ENCODE data around the gene ANTKMT.

Gene ANTKMT

GRCh38 chr16:727291-727977 lies 6.5 kb downstream of the ANTKMT start:
- Histone ChIP-seq H3K27me3 (replicated peaks) (no peaks in the 10 kb centered on the region), H3K4me3 (ENCODE audit: low read depth, low read length) (peak overlapping the region; percentile 67), H3K27ac (peak overlapping the region; percentile 24), H3K36me3 (replicated peaks) (peaks cover 2% of the 10 kb centered on the region)
- DNase-seq: no peak
- in situ Hi-C loops (cut with HindIII; ENCODE audit: low pct_ligation_motif_present, low sequenced_read_pairs): no loop called here
- TF ChIP-seq, protein P1, sequence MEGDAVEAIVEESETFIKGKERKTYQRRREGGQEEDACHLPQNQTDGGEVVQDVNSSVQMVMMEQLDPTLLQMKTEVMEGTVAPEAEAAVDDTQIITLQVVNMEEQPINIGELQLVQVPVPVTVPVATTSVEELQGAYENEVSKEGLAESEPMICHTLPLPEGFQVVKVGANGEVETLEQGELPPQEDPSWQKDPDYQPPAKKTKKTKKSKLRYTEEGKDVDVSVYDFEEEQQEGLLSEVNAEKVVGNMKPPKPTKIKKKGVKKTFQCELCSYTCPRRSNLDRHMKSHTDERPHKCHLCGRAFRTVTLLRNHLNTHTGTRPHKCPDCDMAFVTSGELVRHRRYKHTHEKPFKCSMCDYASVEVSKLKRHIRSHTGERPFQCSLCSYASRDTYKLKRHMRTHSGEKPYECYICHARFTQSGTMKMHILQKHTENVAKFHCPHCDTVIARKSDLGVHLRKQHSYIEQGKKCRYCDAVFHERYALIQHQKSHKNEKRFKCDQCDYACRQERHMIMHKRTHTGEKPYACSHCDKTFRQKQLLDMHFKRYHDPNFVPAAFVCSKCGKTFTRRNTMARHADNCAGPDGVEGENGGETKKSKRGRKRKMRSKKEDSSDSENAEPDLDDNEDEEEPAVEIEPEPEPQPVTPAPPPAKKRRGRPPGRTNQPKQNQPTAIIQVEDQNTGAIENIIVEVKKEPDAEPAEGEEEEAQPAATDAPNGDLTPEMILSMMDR (IDR thresholded peaks at IDR 0.05; ENCODE audit: low read depth, low read length, missing control alignments): no peak

DNA sequence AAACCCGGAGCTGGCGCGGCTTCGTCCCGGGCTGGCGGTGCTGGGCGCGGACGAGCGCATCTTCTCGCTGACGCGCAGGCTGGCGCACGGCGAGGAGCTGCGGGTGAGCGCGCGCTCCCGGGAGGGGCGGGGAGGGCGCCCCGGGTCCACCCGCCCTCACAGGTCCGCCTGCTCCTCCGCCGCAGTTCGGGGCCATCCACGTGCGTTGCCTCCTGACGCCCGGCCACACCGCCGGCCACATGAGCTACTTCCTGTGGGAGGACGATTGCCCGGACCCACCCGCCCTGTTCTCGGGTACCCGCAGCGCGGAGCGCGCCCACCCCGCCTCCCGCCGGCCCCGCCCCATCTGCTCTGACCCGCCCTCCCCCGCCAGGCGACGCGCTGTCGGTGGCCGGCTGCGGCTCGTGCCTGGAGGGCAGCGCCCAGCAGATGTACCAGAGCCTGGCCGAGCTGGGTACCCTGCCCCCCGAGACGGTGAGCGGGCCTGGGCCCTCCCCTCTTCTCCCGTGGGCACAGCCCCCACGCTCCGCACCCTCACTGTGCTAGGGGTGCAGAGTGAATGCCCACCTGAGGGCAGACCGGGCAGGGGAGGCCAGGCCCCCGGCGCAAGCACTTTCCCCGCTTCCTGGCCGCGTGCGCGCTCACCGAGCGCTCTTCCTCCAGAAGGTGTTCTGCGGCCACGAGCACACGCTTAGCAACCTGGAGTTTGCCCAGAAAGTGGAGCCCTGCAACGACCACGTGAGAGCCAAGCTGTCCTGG lies 7.4 kb downstream of the ANTKMT start:
- TF ChIP-seq, protein P1 (IDR thresholded peaks at IDR 0.05; ENCODE audit: low read depth, low read length, missing control alignments): no peak
- DNase-seq: peak; percentile 63
- H3K36me3 ChIP-seq (replicated peaks): peaks cover 7% of the 10 kb centered on the region
- in situ Hi-C loops (cut with HindIII; ENCODE audit: low pct_ligation_motif_present, low sequenced_read_pairs): no loop called here
- no peak overlapping the region for H3K27ac ChIP-seq
- peak overlapping the region; percentile 67 for H3K4me3 ChIP-seq (ENCODE audit: low read depth, low read length)
- no peaks in the 10 kb centered on the region for H3K27me3 ChIP-seq (replicated peaks)

- in situ Hi-C loops (cut with HindIII; ENCODE audit: low pct_ligation_motif_present, low sequenced_read_pairs): no loop called here
- DNase-seq: no peak
- H3K36me3 ChIP-seq (replicated peaks): peaks cover 14% of the 10 kb centered on the region
- H3K27ac ChIP-seq: no peak overlapping the region
- TF ChIP-seq, protein P1 (IDR thresholded peaks at IDR 0.05; ENCODE audit: low read depth, low read length, missing control alignments): no peak
- no peaks in the 10 kb centered on the region for H3K27me3 ChIP-seq (replicated peaks)
- peak overlapping the region; percentile 67 for H3K4me3 ChIP-seq (ENCODE audit: low read depth, low read length)
Observed at GRCh38 chr16:728890-729744, 8.2 kb downstream of the ANTKMT start.

GRCh38 chr16:729768-730665 lies 9.1 kb downstream of the ANTKMT start:
- Histone ChIP-seq H3K27me3 (replicated peaks) (no peaks in the 10 kb centered on the region), H3K36me3 (replicated peaks) (peaks cover 17% of the 10 kb centered on the region), H3K27ac (no peak overlapping the region), H3K4me3 (ENCODE audit: low read depth, low read length) (no peak overlapping the region)
- no peak for DNase-seq
- in situ Hi-C loops (cut with HindIII; ENCODE audit: low pct_ligation_motif_present, low sequenced_read_pairs): no loop called here
- TF ChIP-seq, protein P1 (IDR thresholded peaks at IDR 0.05; ENCODE audit: low read depth, low read length, missing control alignments): no peak
